GM23338 (cell line): ENCODE measurements around the gene EDA2R.

Experiments
- CREB1 ChIP-seq: fragments of 250-450 bp; sonication (Bioruptor Pico); IDR thresholded peaks from 2 replicates; pipeline ENCODE4 v1.5.0; 2020; ENCODE audit warnings: low read depth, mild to moderate bottlenecking, moderate library complexity
- EZH2 ChIP-seq: fragments of 200-600 bp; sonication (generic); IDR thresholded peaks from one replicate; pipeline ENCODE4 v1.8.0; 2017; ENCODE audit warnings: antibody characterized with exemption, mild to moderate bottlenecking, low read depth; ENCODE audit not compliant: unreplicated experiment
- REST ChIP-seq: IDR thresholded peaks from one replicate; pipeline ENCODE4 v1.6.1; 2018; ENCODE audit warnings: antibody characterized with exemption; ENCODE audit not compliant: unreplicated experiment
- TF ChIP-seq, protein P1 (sequence below), 2 experiments: fragments of 200-600 bp in 1 of 2; sonication (generic) in 1 of 2; conservative IDR thresholded peaks; 2 replicates each; pipeline versions ENCODE4 v1.5.1 to v1.6.1; 2016 to 2017; ENCODE audit warnings: antibody characterized with exemption in 2 of 2, low read depth in 2 of 2, mild to moderate bottlenecking in 2 of 2, moderate library complexity in 1 of 2

DNA sequence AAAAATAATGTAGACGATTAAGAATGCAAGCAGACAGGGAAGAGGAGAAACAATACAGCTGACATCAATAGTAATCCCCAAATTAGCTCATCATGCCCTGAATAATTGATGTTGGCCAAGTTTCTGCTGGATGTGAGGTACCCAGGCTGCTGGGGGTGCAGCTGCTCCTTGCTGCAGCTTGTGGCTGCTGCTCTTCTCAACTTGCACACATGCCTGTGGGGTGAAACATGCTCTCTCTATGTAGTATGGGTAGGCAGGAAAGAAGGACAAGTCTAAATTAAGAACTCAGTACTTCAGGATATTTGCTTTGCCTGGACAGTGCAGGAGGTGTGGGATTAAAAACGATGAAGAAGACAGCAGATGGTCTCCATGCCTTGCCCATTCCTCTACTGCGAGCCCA lies 16.7 kb downstream of the EDA2R start:
- TF ChIP-seq, protein P1, sequence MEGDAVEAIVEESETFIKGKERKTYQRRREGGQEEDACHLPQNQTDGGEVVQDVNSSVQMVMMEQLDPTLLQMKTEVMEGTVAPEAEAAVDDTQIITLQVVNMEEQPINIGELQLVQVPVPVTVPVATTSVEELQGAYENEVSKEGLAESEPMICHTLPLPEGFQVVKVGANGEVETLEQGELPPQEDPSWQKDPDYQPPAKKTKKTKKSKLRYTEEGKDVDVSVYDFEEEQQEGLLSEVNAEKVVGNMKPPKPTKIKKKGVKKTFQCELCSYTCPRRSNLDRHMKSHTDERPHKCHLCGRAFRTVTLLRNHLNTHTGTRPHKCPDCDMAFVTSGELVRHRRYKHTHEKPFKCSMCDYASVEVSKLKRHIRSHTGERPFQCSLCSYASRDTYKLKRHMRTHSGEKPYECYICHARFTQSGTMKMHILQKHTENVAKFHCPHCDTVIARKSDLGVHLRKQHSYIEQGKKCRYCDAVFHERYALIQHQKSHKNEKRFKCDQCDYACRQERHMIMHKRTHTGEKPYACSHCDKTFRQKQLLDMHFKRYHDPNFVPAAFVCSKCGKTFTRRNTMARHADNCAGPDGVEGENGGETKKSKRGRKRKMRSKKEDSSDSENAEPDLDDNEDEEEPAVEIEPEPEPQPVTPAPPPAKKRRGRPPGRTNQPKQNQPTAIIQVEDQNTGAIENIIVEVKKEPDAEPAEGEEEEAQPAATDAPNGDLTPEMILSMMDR (conservative IDR thresholded peaks at IDR 0.05; ENCODE audit: low read depth in 2 of 2), result no peak
- TF ChIP-seq REST, result no peak
- no peak for TF ChIP-seq CREB1 (CRISPR knock-in tag)
- TF ChIP-seq EZH2, result no peak
